Measurements from ENCODE around the gene GAREM1.

The GAREM1 gene

DNA sequence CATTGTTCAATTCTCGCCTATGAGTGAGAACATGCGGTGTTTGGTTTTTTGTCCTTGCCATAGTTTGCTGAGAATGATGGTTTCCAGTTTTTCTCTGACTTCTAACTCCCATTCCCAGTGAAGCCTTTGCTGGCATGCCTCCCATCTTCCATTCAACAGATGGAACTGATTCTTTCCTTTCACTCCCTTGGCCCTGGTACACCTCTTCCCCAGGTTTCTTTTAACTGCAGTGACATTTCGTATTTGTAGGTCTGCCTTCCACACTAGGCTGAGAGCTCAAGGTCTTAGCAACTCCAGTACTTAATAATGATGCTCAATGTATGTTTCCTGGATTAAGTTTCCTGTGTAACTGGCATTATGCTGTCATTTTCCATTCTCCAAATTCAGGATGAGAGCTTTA, 48.5 kb downstream of the GAREM1 start:
- no peaks in the 10 kb centered on the region for H3K9me3 Mint-ChIP-seq
- no peak for ATAC-seq
- H3K27ac Mint-ChIP-seq: no peak overlapping the region
- peaks cover 11% of the 10 kb centered on the region for H3K27me3 Mint-ChIP-seq
- no peak overlapping the region for H3K4me3 Mint-ChIP-seq
- H3K36me3 Mint-ChIP-seq: no peaks in the 10 kb centered on the region
- no peaks in the 10 kb centered on the region for H3K4me1 Mint-ChIP-seq

DNA sequence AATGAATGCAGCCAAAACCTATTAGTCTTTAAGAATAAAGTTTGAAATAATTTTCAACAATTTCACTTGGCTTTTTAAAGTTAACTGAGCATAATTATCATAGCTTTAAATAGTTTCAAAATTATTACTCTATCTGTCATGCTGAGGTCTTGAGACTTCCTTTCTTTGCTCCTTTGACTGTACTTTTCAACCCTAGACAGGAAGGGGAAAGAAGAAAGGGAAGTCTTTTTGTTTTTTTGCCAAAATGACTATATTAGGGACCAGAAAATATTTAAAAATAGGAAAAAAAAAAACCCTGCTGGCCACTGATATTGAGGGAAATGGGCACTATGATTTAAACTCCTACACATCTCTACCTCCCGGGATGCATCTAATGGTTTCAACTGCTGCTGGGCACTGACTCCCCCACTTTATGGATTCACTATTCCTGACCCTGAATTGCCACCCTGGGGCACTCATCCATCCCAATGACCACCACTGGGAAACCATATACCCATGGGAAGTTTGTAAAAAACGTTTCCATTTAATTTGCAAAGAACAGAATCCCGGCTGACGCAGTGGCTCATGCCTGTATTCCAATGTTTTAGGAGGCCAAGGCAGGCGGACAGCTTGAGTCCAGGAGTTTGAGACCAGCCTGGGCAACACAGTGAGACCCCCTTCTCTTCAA, 50.5 kb downstream of the GAREM1 start:
- no peak for ATAC-seq
- Mint-ChIP-seq H3K36me3 (no peaks in the 10 kb centered on the region), H3K4me3 (no peak overlapping the region), H3K27me3 (no peaks in the 10 kb centered on the region), H3K9me3 (no peaks in the 10 kb centered on the region), H3K27ac (no peak overlapping the region), H3K4me1 (no peaks in the 10 kb centered on the region)

GRCh38 chr18:32418148-32418547, 52.5 kb downstream of the GAREM1 start:
- Mint-ChIP-seq H3K9me3 (no peaks in the 10 kb centered on the region), H3K36me3 (no peaks in the 10 kb centered on the region), H3K4me1 (no peaks in the 10 kb centered on the region), H3K4me3 (no peak overlapping the region), H3K27me3 (no peaks in the 10 kb centered on the region), H3K27ac (no peak overlapping the region)
- no peak for ATAC-seq

DNA sequence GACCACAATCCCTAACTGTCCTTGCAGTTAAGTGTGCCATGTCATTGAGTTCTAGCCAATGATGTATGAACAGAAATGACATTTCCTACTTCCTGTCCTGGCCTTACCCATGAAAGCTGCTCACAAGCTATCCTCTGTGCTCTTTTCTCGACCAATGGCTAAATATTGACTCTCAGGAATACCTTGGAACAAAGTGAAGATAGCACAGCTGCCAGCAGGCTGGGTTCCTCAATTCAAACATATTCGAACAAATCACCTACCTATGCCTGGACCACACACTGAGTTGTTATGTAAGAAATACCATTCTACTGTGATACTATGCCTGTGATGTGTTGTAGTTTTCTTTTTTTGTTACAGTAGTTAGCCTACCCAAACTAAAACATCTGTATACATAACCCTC, 65.1 kb downstream of the GAREM1 start:
- ATAC-seq: no peak
- Mint-ChIP-seq H3K27ac (no peak overlapping the region), H3K4me1 (no peaks in the 10 kb centered on the region)

GRCh38 chr18:32401621-32402020, 69.1 kb downstream of the GAREM1 start:
- Mint-ChIP-seq H3K4me1 (no peaks in the 10 kb centered on the region), H3K27me3 (no peaks in the 10 kb centered on the region), H3K4me3 (no peak overlapping the region), H3K9me3 (peaks cover 10% of the 10 kb centered on the region), H3K27ac (no peak overlapping the region), H3K36me3 (no peaks in the 10 kb centered on the region)
- ATAC-seq: no peak

More for the DNA sequence above, 65.1 kb downstream of the GAREM1 start:
- H3K27me3 Mint-ChIP-seq: no peaks in the 10 kb centered on the region
- no peaks in the 10 kb centered on the region for H3K36me3 Mint-ChIP-seq
- H3K9me3 Mint-ChIP-seq: peaks cover 2% of the 10 kb centered on the region
- H3K4me3 Mint-ChIP-seq: no peak overlapping the region

- H3K27me3 Mint-ChIP-seq: peaks cover 17% of the 10 kb centered on the region
- peaks cover 6% of the 10 kb centered on the region for H3K9me3 Mint-ChIP-seq
- no peak overlapping the region for H3K27ac Mint-ChIP-seq
- H3K4me1 Mint-ChIP-seq: no peaks in the 10 kb centered on the region
- H3K36me3 Mint-ChIP-seq: no peaks in the 10 kb centered on the region
- no peak for ATAC-seq
- H3K4me3 Mint-ChIP-seq: no peak overlapping the region
Observed at GRCh38 chr18:32393407-32393806, 77.3 kb downstream of the GAREM1 start.

DNA sequence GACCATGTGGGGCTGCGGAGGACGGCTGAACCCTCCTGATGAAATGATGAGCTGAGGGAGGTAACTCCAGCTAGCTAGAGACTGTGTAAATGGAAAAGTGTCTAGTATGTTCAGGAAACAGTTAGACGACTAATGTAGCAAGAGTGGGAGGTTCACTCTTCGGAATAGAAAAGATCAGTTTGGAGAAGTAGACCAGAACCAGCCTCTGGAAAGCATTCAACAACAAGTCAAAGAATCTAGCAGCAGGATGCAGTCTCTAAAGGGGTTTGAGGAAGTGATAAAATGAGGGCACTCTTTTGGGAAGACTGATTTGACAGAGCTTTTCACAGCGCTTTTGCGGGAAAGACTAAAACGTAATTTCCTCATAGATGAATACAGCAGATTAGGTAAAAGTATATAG, 79.6 kb downstream of the GAREM1 start:
- H3K9me3 Mint-ChIP-seq: no peaks in the 10 kb centered on the region
- ATAC-seq: no peak
- H3K27me3 Mint-ChIP-seq: peaks cover 19% of the 10 kb centered on the region
- H3K27ac Mint-ChIP-seq: no peak overlapping the region
- H3K4me3 Mint-ChIP-seq: no peak overlapping the region
- H3K4me1 Mint-ChIP-seq: no peaks in the 10 kb centered on the region
- H3K36me3 Mint-ChIP-seq: no peaks in the 10 kb centered on the region

GRCh38 chr18:32389858-32390257, 80.8 kb downstream of the GAREM1 start:
- Mint-ChIP-seq H3K4me3 (no peak overlapping the region), H3K27me3 (peaks cover 19% of the 10 kb centered on the region), H3K27ac (no peak overlapping the region), H3K36me3 (no peaks in the 10 kb centered on the region), H3K9me3 (no peaks in the 10 kb centered on the region), H3K4me1 (no peaks in the 10 kb centered on the region)
- ATAC-seq: no peak

- H3K9me3 Mint-ChIP-seq: no peaks in the 10 kb centered on the region
- no peak overlapping the region for H3K27ac Mint-ChIP-seq
- H3K4me1 Mint-ChIP-seq: no peaks in the 10 kb centered on the region
- H3K4me3 Mint-ChIP-seq: no peak overlapping the region
- ATAC-seq: no peak
- no peaks in the 10 kb centered on the region for H3K36me3 Mint-ChIP-seq
- peaks cover 19% of the 10 kb centered on the region for H3K27me3 Mint-ChIP-seq
Observed at GRCh38 chr18:32389191-32389590, 81.5 kb downstream of the GAREM1 start.

DNA sequence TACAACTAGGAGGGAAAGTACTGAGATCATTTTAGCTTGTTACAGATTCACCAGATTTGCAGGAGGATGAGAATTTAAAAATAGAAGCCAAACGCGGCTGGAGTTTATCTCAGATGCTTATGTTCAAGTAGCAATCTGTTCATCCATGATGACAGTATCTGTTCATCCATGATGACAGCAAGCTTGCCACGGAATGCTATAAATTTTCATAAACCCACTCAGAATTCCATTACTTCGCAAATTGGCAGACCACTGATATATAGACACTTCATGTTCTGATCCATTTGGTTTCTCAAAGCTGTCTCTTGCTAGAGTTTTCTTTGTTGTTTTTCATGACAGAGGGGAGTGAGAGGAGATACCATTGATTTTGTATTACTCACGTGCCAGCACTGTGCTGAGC, 84.2 kb downstream of the GAREM1 start:
- no peaks in the 10 kb centered on the region for H3K9me3 Mint-ChIP-seq
- no peaks in the 10 kb centered on the region for H3K36me3 Mint-ChIP-seq
- H3K27ac Mint-ChIP-seq: no peak overlapping the region
- H3K4me3 Mint-ChIP-seq: no peak overlapping the region
- no peak for ATAC-seq
- H3K27me3 Mint-ChIP-seq: peaks cover 19% of the 10 kb centered on the region
- H3K4me1 Mint-ChIP-seq: no peaks in the 10 kb centered on the region

- Mint-ChIP-seq H3K36me3 (no peaks in the 10 kb centered on the region), H3K4me1 (no peaks in the 10 kb centered on the region), H3K9me3 (no peaks in the 10 kb centered on the region), H3K4me3 (no peak overlapping the region), H3K27me3 (peaks cover 1% of the 10 kb centered on the region), H3K27ac (no peak overlapping the region)
- no peak for ATAC-seq
Observed at GRCh38 chr18:32383050-32383819, 87.4 kb downstream of the GAREM1 start.

DNA sequence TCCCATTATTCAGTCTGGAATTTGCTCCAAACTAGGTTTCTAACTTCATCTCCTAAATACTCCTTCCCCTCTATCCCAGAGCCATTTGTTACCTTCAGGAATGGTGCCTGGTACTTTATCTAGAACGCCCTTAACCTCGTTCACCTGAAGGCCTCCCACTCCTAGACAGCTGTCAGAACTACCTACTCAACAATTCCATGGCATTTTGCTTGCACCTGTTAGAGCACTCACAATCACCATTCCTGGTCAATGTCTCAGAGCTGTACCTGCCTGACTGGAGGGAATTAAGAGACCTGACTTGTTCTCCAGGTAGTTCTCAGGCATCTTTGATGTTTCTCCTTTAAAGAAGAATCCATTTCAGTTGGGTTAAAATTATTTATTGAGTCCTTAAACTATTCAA, 88.9 kb downstream of the GAREM1 start:
- Mint-ChIP-seq H3K9me3 (no peaks in the 10 kb centered on the region), H3K4me3 (no peak overlapping the region), H3K27ac (no peak overlapping the region), H3K4me1 (no peaks in the 10 kb centered on the region), H3K27me3 (no peaks in the 10 kb centered on the region), H3K36me3 (no peaks in the 10 kb centered on the region)
- ATAC-seq: no peak

DNA sequence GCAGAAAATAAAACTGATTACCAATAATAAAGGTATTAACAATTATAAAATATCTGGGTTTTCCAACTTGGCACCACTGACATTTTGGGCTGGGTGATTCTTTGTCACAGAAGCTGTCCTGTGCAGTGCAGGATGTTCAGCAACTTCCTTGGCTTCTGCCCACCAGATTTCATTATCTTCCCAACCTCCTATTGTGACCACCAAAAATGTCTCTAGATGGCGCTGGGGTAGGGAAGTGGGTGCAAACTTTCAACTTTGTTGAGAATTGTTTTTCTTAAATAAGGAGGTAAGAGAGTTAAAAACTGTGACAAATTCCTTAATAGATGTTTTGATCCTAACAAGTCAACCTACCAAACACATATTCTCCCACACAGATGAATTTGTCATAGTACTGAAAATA, 90.1 kb downstream of the GAREM1 start:
- no peaks in the 10 kb centered on the region for H3K36me3 Mint-ChIP-seq
- H3K4me3 Mint-ChIP-seq: no peak overlapping the region
- no peak overlapping the region for H3K27ac Mint-ChIP-seq
- no peaks in the 10 kb centered on the region for H3K9me3 Mint-ChIP-seq
- no peaks in the 10 kb centered on the region for H3K27me3 Mint-ChIP-seq
- no peak for ATAC-seq
- no peaks in the 10 kb centered on the region for H3K4me1 Mint-ChIP-seq

- H3K36me3 Mint-ChIP-seq: no peaks in the 10 kb centered on the region
- no peaks in the 10 kb centered on the region for H3K4me1 Mint-ChIP-seq
- no peak overlapping the region for H3K27ac Mint-ChIP-seq
- ATAC-seq: no peak
- no peaks in the 10 kb centered on the region for H3K27me3 Mint-ChIP-seq
- H3K9me3 Mint-ChIP-seq: no peaks in the 10 kb centered on the region
- no peak overlapping the region for H3K4me3 Mint-ChIP-seq
Observed at GRCh38 chr18:32379891-32380290, 90.8 kb downstream of the GAREM1 start.

GRCh38 chr18:32378705-32379104, 92.0 kb downstream of the GAREM1 start:
- Mint-ChIP-seq H3K4me1 (no peaks in the 10 kb centered on the region), H3K36me3 (no peaks in the 10 kb centered on the region), H3K4me3 (no peak overlapping the region), H3K27ac (no peak overlapping the region), H3K9me3 (no peaks in the 10 kb centered on the region), H3K27me3 (no peaks in the 10 kb centered on the region)
- no peak for ATAC-seq

DNA sequence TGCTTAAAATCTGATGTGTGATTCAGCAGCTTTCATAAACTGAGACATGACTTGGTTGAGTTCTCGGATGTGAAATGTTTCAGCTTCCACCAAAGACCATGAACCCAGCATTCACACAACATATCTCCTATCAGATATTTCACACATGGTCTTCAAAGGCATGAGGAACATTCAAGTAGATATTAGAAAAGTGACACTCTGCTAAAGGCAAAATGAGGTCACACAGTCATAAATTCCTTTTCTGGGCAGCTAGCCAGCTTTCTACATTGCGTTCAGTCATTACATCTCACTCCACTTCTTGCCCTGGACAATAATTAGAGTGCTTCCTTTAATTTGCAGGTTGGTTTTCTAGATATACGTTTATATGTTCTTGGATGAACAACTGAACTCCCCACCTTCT, 96.7 kb downstream of the GAREM1 start:
- Mint-ChIP-seq H3K27me3 (no peaks in the 10 kb centered on the region), H3K4me3 (no peak overlapping the region), H3K36me3 (no peaks in the 10 kb centered on the region), H3K27ac (no peak overlapping the region), H3K9me3 (no peaks in the 10 kb centered on the region), H3K4me1 (no peaks in the 10 kb centered on the region)
- no peak for ATAC-seq

All from stimulated activated memory B cell treated with anti-CD40 and anti-IgM and Interleukin-4, amounts not matched to agents 10 μg/mL and 1 μg/mL and 100 μg/mL, for 72 hours (primary cell).